GM23338 (cell line): ENCODE measurements around the gene LAPTM4A. TPM values are rescaled to one million over a fixed set of nuclear protein-coding genes. Genes with fewer than 3 reads are reported as not detected.

Source experiments
- ATAC-seq: fragments of 200-7000 bp; cut with Tn5 transposase; 3 replicates; pipeline ENCODE4 v1.9.1; 2020
- DNase-seq: peaks from one replicate; pipeline ENCODE4 v3.0.0-alpha.2; 2015; ENCODE audit warnings: low spot score
- H2AFZ ChIP-seq: fragments of 200-600 bp; sonication (generic); 2 replicates; pipeline ENCODE4 v1.8.0; 2016; ENCODE audit warnings: antibody characterized with exemption, mild to moderate bottlenecking, moderate library complexity
- H3F3A ChIP-seq: fragments of 200-600 bp; sonication (generic); replicated peaks from 2 replicates; pipeline ENCODE4 v1.8.0; 2017; ENCODE audit warnings: antibody characterized with exemption, mixed run types, low read depth
- H3K27ac ChIP-seq: fragments of 200-600 bp; sonication (generic); 2 replicates; pipeline ENCODE4 v1.6.1; 2016; ENCODE audit warnings: low read depth
- H3K27me3 ChIP-seq: fragments of 200-600 bp; sonication (generic); 2 replicates; pipeline ENCODE4 v1.8.0; 2016; ENCODE audit warnings: mild to moderate bottlenecking, mixed run types, moderate library complexity; ENCODE audit not compliant: insufficient read depth
- H3K36me3 ChIP-seq: fragments of 200-600 bp; sonication (generic); 2 replicates; pipeline ENCODE4 v1.8.0; 2016; ENCODE audit warnings: mild to moderate bottlenecking; ENCODE audit not compliant: insufficient read depth
- H3K4me1 ChIP-seq: fragments of 200-600 bp; sonication (generic); 2 replicates; pipeline ENCODE4 v1.8.0; 2016; ENCODE audit warnings: mild to moderate bottlenecking, moderate library complexity; ENCODE audit not compliant: insufficient read depth
- H3K4me2 ChIP-seq: fragments of 200-600 bp; sonication (generic); 2 replicates; pipeline ENCODE4 v1.7.1; 2017; ENCODE audit warnings: mixed run types
- H3K4me3 ChIP-seq: fragments of 200-600 bp; sonication (generic); 2 replicates; pipeline ENCODE4 v1.6.1; 2016; ENCODE audit warnings: mixed run types
- H3K79me2 ChIP-seq: fragments of 200-600 bp; sonication (generic); replicated peaks from 2 replicates; pipeline ENCODE4 v1.8.0; 2017; ENCODE audit warnings: mild to moderate bottlenecking; ENCODE audit not compliant: insufficient read depth
- H3K9me2 ChIP-seq: fragments of 200-600 bp; sonication (generic); 2 replicates; pipeline ENCODE4 v1.8.0; 2017; ENCODE audit not compliant: insufficient read depth
- H4K20me1 ChIP-seq: fragments of 200-600 bp; sonication (generic); replicated peaks from 2 replicates; pipeline ENCODE4 v1.8.0; 2017; ENCODE audit warnings: mild to moderate bottlenecking; ENCODE audit not compliant: insufficient read depth
- H3K27ac Mint-ChIP-seq: 2 replicates; pipeline ENCODE4 v1.8.0; 2020; ENCODE audit warnings: inconsistent platforms, mild to moderate bottlenecking, moderate library complexity, mixed read lengths
- H3K27me3 Mint-ChIP-seq: 3 replicates; pipeline ENCODE4 v1.8.0; 2022; ENCODE audit warnings: low read depth, mild to moderate bottlenecking, moderate library complexity, mixed read lengths, inconsistent platforms; ENCODE audit not compliant: insufficient read depth, poor library complexity
- H3K36me3 Mint-ChIP-seq: 3 replicates; pipeline ENCODE4 v1.8.0; 2021; ENCODE audit warnings: low read depth, mild to moderate bottlenecking, inconsistent platforms, moderate library complexity, mixed read lengths
- H3K4me1 Mint-ChIP-seq: 3 replicates; pipeline ENCODE4 v1.8.0; 2020; ENCODE audit warnings: mild to moderate bottlenecking, inconsistent platforms, mixed read lengths
- H3K4me3 Mint-ChIP-seq: 3 replicates; pipeline ENCODE4 v1.8.0; 2021; ENCODE audit warnings: moderate library complexity, mild to moderate bottlenecking, inconsistent platforms, mixed read lengths
- H3K9me3 Mint-ChIP-seq: 3 replicates; pipeline ENCODE4 v1.8.0; 2020; ENCODE audit warnings: moderate library complexity, mild to moderate bottlenecking, inconsistent platforms, mixed read lengths
- CREB1 ChIP-seq: fragments of 250-450 bp; sonication (Bioruptor Pico); IDR thresholded peaks from 2 replicates; pipeline ENCODE4 v1.5.0; 2020; ENCODE audit warnings: low read depth, mild to moderate bottlenecking, moderate library complexity
- CTCF ChIP-seq, 2 experiments: fragments of 200-600 bp in 1 of 2; sonication (generic) in 1 of 2; conservative IDR thresholded peaks; 2 replicates each; pipeline versions ENCODE4 v1.5.1 to v1.6.1; 2016 to 2017; ENCODE audit warnings: antibody characterized with exemption in 2 of 2, low read depth in 2 of 2, mild to moderate bottlenecking in 2 of 2, moderate library complexity in 1 of 2
- EZH2 ChIP-seq: fragments of 200-600 bp; sonication (generic); IDR thresholded peaks from one replicate; pipeline ENCODE4 v1.8.0; 2017; ENCODE audit warnings: antibody characterized with exemption, mild to moderate bottlenecking, low read depth; ENCODE audit not compliant: unreplicated experiment
- EZH2phosphoT487 ChIP-seq: fragments of 200-600 bp; sonication (generic); IDR thresholded peaks from one replicate; pipeline ENCODE4 v1.8.1; 2018; ENCODE audit warnings: antibody characterized with exemption; ENCODE audit not compliant: unreplicated experiment
- JUNB ChIP-seq: IDR thresholded peaks from one replicate; pipeline ENCODE4 v1.6.1; 2016; ENCODE audit warnings: antibody characterized with exemption; ENCODE audit not compliant: unreplicated experiment
- NANOG ChIP-seq: IDR thresholded peaks from 2 replicates; pipeline ENCODE4 v1.6.1; 2016; ENCODE audit warnings: antibody characterized with exemption, borderline replicate concordance
- POLR2AphosphoS5 ChIP-seq: IDR thresholded peaks from 2 replicates; pipeline ENCODE4 v1.6.1; 2016; ENCODE audit warnings: antibody characterized with exemption, low read depth
- REST ChIP-seq: IDR thresholded peaks from one replicate; pipeline ENCODE4 v1.6.1; 2018; ENCODE audit warnings: antibody characterized with exemption; ENCODE audit not compliant: unreplicated experiment
- STAT1 ChIP-seq: IDR thresholded peaks from one replicate; pipeline ENCODE4 v1.6.1; 2016; ENCODE audit warnings: antibody characterized with exemption; ENCODE audit not compliant: unreplicated experiment
- ZNF114 ChIP-seq: fragments of 250-450 bp; sonication (Bioruptor Pico); IDR thresholded peaks from 2 replicates; pipeline ENCODE4 v1.5.0; 2020; ENCODE audit warnings: mild to moderate bottlenecking, moderate library complexity
- ZNF331 ChIP-seq: fragments of 250-450 bp; sonication (Bioruptor Pico); IDR thresholded peaks from 2 replicates; pipeline ENCODE4 v1.5.0; 2020; ENCODE audit warnings: low read depth, mild to moderate bottlenecking, moderate library complexity
- ZNF462 ChIP-seq: fragments of 250-450 bp; sonication (Bioruptor Pico); IDR thresholded peaks from 2 replicates; pipeline ENCODE4 v1.5.0; 2020; ENCODE audit warnings: mild to moderate bottlenecking, moderate library complexity
- polyA plus RNA-seq: library from polyadenylated mRNA; unstranded; fragments of >200 nt; fragmentation: Nextera tagmentation; extraction: Ambion mirVana; gene quantifications from 2 replicates; pipeline ENCODE4 v1.2.1, GENCODE V29; 2016
- total RNA-seq: library from RNA; depleted of rRNA; stranded (reverse); fragments of >200 nt; shearing (Covaris generic); gene quantifications from 2 replicates; pipeline ENCODE4 v1.2.3, GENCODE V29; 2014

The LAPTM4A gene
- total and polyA plus RNA-seq, 2 experiments from 2014 or later: 123 to 214 TPM

GRCh38 chr2:20062615-20063545 lies 11.5 kb upstream of the LAPTM4A start:
- Histone ChIP-seq H3K27ac (no peak overlapping the region), H2AFZ (no peak overlapping the region), H3K27me3 (no peaks in the 10 kb centered on the region), H3K79me2 (no peaks in the 10 kb centered on the region), H3K4me1 (no peaks in the 10 kb centered on the region), H3K4me3 (no peak overlapping the region), H3K36me3 (no peaks in the 10 kb centered on the region), H3K4me2 (no peak overlapping the region), H4K20me1 (no peaks in the 10 kb centered on the region), H3F3A (no peaks in the 10 kb centered on the region), H3K9me2 (no peaks in the 10 kb centered on the region; the same call in none of the 2 replicates)
- H3K27ac Mint-ChIP-seq: no peak overlapping the region
- DNase-seq (no peak), ATAC-seq (no peak)
- no peaks in the 10 kb centered on the region for H3K36me3 Mint-ChIP-seq
- 0 out of 3 replicates have a peak, but pooled peaks cover 2% of the 10 kb centered on the region for H3K9me3 Mint-ChIP-seq
- TF ChIP-seq JUNB (no peak), ZNF114 (CRISPR knock-in tag) (no peak), CREB1 (no peak), CTCF (conservative IDR thresholded peaks at IDR 0.05; ENCODE audit: low read depth in 2 of 2) (no peak), EZH2phosphoT487 (no peak), ZNF331 (CRISPR knock-in tag) (no peak), POLR2AphosphoS5 (no peak), STAT1 (no peak), EZH2 (no peak), NANOG (no peak), ZNF462 (CRISPR knock-in tag) (no peak), REST (no peak)
- no peaks in the 10 kb centered on the region for H3K27me3 Mint-ChIP-seq
- H3K4me3 Mint-ChIP-seq: no peak overlapping the region
- no peaks in the 10 kb centered on the region for H3K4me1 Mint-ChIP-seq
